Inflammatory macrophage treated with lipopolysaccharide for 1 hour (primary cell): ENCODE data around the gene PLCH1.

Experiments
- DNase-seq, 2 donors: peaks; one replicate each; pipeline ENCODE4 v3.0.0-alpha.2; 2020 to 2022

The PLCH1 gene

GRCh38 chr3:155745795-155746550 is 1.1 kb upstream of the PLCH1 start:
- DNase-seq: no peak

- DNase-seq: no peak
Measured at GRCh38 chr3:155744010-155744625, 753 bp downstream of the PLCH1 start.

GRCh38 chr3:155743606-155744005 is 1.3 kb downstream of the PLCH1 start:
- DNase-seq: no peak

GRCh38 chr3:155742349-155742965 is 2.4 kb downstream of the PLCH1 start:
- DNase-seq: no peak

DNA sequence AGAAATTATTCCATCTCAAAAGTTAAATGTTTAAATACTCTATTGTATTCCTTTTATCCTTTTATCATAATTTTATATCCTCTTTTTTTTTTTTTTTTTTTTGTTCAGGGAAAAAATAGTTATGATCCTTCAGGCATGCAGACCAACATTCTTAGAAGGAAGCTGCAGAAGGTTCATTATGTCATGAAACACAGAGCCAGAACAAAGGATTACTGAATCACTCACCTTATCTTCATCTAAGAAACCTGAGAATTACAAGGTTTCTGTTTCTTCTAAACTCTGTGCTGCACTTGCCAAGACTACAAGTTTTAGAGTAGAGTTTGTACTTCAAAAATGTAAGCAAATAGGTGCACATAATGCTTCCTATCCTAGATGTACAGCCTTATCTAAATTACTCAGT is 3.3 kb downstream of the PLCH1 start:
- DNase-seq: no peak

GRCh38 chr3:155741101-155741500 is 3.8 kb downstream of the PLCH1 start:
- no peak for DNase-seq

DNA sequence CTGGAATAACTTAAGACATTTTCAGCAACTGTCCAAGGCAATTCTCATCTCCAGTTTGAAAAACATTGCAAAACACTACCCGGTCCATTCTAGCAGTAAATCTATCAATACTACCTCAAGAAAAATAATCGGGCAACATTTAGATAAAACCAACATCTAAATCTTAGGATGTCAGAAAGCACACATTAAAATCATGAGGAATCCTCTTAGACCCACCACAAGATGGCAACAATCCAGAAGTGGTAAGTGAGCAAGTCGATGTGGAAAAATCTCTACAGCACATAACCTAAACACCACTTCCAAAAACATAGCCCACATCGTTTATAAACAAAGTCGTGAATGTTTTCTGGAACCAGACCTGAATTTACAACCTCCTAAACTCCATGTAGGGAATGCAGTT is 5.7 kb downstream of the PLCH1 start:
- DNase-seq: no peak

DNA sequence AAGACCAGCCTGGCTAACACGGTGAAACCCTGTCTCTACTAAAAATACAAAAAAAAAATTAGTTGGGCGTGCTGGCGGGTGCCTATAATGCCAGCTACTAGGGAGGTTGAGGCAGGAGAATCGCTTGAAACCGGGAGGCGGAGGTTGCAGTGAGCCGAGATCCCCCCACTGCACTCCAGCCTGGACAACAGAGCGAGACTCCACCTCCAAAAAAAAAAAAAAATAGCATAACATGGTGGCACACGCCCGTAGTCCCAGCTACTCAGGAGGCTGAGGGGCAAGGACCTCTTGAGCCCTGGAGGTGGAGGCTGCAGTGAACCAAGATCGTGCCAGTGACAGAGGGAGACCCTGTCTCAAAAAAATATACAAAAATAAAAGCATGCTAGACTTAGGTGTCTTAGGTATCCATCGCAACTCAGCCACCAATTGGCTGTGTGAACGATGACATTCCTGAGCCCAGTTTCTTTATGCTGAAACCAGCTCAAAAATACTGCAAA is 6.2 kb downstream of the PLCH1 start:
- no peak for DNase-seq

GRCh38 chr3:155737844-155738460 is 6.9 kb downstream of the PLCH1 start:
- peak in 1 of 2 donors; percentile 22 for DNase-seq

- no peak for DNase-seq
Measured at GRCh38 chr3:155736381-155736780, 8.5 kb downstream of the PLCH1 start.

DNA sequence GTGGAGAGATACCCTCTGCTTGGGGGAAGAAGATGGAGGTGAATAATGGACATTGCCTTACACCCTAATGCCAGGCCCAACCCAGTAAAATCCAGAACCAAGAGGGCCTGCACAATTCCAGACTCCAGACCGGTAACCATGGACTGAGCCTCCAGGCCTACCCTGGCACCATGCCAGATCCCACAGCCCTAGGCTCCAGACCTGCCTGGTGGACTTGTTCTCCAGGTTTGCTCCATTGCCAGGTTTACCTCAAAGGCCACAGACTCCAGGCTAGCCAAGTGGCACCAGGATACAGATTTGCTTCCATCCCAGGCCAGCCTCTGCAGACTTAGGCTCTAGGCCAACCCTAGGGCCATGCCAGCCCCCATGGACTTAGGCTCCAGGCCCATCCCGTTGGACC is 14.0 kb downstream of the PLCH1 start:
- no peak for DNase-seq

DNA sequence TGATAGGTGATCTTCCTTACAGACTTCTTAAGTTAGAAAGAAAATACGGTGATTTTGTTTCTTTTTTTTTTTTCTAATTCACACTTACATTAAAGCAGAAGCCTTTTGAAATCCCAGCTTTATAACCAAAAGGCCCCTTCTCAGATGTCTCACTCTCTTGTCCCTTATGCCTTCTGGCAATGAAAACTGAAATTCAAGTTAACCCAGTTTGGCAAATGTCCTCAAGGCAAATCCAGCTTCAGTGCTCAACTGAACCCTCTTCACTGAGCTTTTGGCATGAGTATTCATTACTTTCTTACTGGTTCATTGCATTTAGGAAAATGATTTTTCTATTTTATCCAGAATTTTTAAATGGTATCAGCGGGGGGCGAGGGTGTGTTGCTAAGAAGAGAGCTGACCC is 17.0 kb downstream of the PLCH1 start:
- DNase-seq: no peak

GRCh38 chr3:155714295-155714718 is 30.6 kb downstream of the PLCH1 start:
- no peak for DNase-seq

DNA sequence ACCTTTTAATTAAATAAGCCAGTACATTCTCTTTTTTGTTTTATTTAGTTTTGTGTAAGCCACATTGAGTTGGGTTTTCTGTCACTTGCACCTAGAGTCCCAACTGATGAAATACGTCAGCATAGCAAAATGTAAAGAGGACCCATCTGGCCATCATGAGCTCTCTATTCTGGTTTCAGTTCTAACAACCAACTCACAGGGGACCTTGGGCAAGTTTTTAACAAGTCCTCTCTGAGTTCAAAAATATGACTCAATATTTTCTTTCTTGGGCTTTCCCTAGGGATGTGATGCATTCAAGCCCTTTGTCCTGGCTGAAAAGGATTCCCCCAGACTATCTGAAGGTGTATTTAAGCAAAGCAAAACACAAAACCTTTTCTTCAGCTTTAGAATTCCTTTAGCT is 32.9 kb downstream of the PLCH1 start:
- no peak for DNase-seq

GRCh38 chr3:155704771-155705559 is 39.9 kb downstream of the PLCH1 start:
- no peak for DNase-seq

DNA sequence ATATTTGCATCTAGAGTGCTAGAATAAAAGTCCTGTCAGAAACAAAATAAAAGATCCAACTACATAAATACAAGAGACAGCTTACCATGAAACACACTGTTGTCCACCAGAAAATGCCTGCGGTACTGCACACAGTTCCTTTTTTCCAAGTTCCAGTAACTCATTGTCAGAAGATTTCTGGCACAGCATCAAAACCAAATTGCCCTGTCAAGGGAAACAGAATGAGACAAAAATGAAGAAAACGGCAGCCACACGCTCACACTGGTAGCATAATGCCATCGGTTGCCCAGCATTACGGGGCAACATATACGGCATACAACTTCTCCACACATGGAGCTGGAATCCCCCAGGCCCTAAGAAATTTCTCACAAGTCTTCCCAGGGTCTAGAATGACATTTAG is 40.8 kb downstream of the PLCH1 start:
- no peak for DNase-seq

GRCh38 chr3:155702745-155703591 is 41.9 kb downstream of the PLCH1 start:
- DNase-seq: no peak

- DNase-seq: peak; percentile 55 to 93
Measured at GRCh38 chr3:155701882-155702465, 42.9 kb downstream of the PLCH1 start.

DNA sequence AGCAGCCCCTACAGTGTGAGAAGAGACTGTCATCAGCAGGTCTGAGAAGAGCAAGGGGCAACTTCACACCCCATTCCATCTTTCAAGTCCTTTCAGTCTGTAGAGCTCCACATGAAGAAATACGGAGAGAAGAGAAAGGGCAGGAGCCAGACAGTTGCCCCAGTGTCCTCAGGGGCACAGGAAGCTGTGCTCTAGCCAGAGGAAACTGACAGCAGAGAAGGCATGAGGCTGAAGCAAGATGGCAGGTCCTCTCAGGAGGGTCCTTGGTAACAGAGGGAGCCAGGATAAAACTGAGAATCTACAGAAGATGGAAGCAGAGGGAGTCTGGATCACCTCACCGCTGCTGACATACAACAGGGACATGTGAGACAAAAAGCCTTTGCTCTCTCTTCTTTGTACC is 47.3 kb downstream of the PLCH1 start:
- DNase-seq: no peak

DNA sequence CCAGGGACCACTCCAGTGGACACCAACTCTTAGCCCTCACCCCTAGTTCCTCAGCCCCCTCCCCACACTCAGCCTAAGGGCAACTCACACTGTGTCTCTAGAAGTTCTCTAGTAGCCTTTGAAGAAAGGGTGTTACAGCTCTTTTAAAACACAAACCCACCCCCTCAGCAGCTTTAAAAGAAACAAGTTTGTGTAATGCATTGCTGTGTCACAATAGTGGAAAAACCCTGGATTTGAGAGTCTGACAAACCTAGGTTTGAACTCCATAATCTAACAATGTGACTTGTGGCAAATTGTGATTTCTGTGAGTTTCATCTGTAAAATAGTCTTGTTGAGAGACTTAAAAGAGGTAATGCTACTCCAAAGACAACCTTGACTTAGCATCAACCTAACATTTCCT is 54.0 kb downstream of the PLCH1 start:
- DNase-seq: peak; percentile 57 to 66

DNA sequence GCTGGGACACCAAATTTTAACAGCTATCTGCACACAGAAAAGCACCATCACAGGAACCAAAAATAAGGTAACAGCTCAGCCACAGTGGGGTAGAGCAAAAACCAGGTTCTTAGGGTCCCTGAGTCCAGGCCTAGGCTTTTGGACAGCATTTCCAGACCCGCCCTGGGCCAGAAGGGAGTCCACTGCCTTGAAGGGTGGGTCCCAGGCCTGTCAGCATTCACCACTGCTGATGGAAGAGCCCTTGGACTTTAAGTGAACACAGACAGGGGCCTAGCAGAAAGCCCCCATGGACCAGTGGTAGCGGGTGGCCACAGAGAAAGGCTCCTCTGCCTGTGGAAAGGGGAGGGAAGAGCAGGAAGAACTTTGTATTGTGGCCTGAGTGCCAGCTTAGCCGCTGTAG is 56.4 kb downstream of the PLCH1 start:
- DNase-seq: no peak
